PC-9 (cell line): Measurements from ENCODE around the gene CDH13.

ENCODE experiments used
- EZH2 ChIP-seq: fragments of 200-600 bp; sonication (generic); IDR thresholded peaks from 2 replicates; pipeline ENCODE4 v1.8.0; 2017; ENCODE audit warnings: antibody characterized with exemption, low read depth
- TF ChIP-seq, protein P1 (sequence below): fragments of 200-600 bp; sonication (generic); conservative IDR thresholded peaks from 2 replicates; pipeline ENCODE4 v1.6.1; 2017; ENCODE audit warnings: mixed run types, antibody characterized with exemption, mild to moderate bottlenecking, moderate library complexity

DNA sequence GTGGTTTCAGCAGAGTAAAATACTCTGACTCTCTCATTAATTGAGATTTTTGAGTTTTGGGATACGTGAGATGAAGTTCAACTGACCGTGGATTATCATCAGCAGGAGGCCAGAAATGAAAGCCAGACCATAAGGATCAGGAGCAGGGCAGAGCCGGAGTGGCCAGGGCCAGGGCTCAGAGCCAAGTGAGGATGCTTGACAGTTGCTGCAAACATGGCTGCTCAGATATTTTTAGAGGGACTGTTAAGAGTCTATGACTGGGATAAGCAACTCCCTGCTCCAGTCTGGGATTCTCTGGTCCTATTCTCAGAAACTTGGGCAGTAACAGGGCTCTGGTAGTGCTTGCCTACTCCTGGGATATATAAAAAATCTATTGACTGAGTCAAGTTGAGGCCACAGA, 17.6 kb upstream of the CDH13 start:
- TF ChIP-seq, protein P1, sequence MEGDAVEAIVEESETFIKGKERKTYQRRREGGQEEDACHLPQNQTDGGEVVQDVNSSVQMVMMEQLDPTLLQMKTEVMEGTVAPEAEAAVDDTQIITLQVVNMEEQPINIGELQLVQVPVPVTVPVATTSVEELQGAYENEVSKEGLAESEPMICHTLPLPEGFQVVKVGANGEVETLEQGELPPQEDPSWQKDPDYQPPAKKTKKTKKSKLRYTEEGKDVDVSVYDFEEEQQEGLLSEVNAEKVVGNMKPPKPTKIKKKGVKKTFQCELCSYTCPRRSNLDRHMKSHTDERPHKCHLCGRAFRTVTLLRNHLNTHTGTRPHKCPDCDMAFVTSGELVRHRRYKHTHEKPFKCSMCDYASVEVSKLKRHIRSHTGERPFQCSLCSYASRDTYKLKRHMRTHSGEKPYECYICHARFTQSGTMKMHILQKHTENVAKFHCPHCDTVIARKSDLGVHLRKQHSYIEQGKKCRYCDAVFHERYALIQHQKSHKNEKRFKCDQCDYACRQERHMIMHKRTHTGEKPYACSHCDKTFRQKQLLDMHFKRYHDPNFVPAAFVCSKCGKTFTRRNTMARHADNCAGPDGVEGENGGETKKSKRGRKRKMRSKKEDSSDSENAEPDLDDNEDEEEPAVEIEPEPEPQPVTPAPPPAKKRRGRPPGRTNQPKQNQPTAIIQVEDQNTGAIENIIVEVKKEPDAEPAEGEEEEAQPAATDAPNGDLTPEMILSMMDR, result no peak
- no peak for TF ChIP-seq EZH2
